ENCODE measurements around the gene SPINK4. TPM values are rescaled to one million over a fixed set of nuclear protein-coding genes. Genes with fewer than 3 reads are reported as not detected.

The SPINK4 gene
- total and polyA plus RNA-seq, 4 donors = 0.70 TPM; not detected in 3

DNA sequence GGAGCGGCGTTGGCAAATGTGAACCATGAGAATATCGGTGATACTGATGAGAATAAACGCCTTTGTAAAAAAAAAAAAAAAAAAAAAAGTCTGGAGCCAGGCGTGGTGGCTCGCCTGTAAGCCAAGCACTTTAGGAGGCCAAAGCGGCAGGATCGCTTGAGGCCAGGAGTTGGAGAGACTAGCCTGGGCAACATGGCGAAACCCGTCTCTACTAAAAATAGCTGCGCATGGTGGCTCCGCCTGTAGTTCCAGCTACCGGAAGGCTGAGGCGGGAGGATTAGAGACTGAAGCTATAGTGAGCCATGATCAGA is 49.9 kb downstream of the SPINK4 start:
- Histone ChIP-seq H3K9ac (ENCODE audit: low read depth in 1 of 2, low read length in 2 of 2) (peak overlapping the region; percentile 61 to 97), H3K36me3 (ENCODE audit: control insufficient read depth in 4 of 4, insufficient read depth in 3 of 4, low read depth in 1 of 4, low read length in 3 of 4) (peaks cover 0 to 7% (median 0%) of the 10 kb centered on the region in 4 donors), H3K27me3 (ENCODE audit: control insufficient read depth in 4 of 4, insufficient read depth in 4 of 4, low read length in 3 of 4) (no peaks in the 10 kb centered on the region), H3K4me1 (ENCODE audit: control insufficient read depth in 4 of 4, insufficient read depth in 4 of 4, low read length in 3 of 4) (peaks cover 17 to 48% (median 34%) of the 10 kb centered on the region in 4 donors), H3K9me3 (ENCODE audit: control insufficient read depth in 4 of 4, low read length in 3 of 4) (no peaks in the 10 kb centered on the region), H3K4me3 (ENCODE audit: low read depth in 1 of 3, low read length in 3 of 3) (peak overlapping the region; percentile 51 to 87 (median 55)), H3K27ac (ENCODE audit: low read depth in 1 of 2, low read length in 2 of 2) (peak overlapping the region; percentile 99 to 100)
- TF ChIP-seq GABPA (IDR thresholded peaks at IDR 0.05 in 1 of 2, conservative IDR thresholded peaks at IDR 0.05 in 1 of 2) (no peak), NR2F2 (IDR thresholded peaks at IDR 0.05) (no peak), TAF1 (conservative IDR thresholded peaks at IDR 0.05) (no peak), YY1 (IDR thresholded peaks at IDR 0.05) (no peak), RXRA (IDR thresholded peaks at IDR 0.05) (no peak), FOXA1 (IDR thresholded peaks at IDR 0.05) (no peak), HNF4G (IDR thresholded peaks at IDR 0.05) (no peak), FOXA2 (IDR thresholded peaks at IDR 0.05) (no peak), RAD21 (IDR thresholded peaks at IDR 0.05) (no peak), JUND (IDR thresholded peaks at IDR 0.05) (no peak), SP1 (IDR thresholded peaks at IDR 0.05) (no peak), EGR1 (IDR thresholded peaks at IDR 0.05; ENCODE audit: low read depth in 2 of 2) (no peak)
- TF ChIP-seq, protein P1, sequence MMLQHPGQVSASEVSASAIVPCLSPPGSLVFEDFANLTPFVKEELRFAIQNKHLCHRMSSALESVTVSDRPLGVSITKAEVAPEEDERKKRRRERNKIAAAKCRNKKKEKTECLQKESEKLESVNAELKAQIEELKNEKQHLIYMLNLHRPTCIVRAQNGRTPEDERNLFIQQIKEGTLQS (IDR thresholded peaks at IDR 0.05) = no peak
- TF ChIP-seq, protein P2, sequence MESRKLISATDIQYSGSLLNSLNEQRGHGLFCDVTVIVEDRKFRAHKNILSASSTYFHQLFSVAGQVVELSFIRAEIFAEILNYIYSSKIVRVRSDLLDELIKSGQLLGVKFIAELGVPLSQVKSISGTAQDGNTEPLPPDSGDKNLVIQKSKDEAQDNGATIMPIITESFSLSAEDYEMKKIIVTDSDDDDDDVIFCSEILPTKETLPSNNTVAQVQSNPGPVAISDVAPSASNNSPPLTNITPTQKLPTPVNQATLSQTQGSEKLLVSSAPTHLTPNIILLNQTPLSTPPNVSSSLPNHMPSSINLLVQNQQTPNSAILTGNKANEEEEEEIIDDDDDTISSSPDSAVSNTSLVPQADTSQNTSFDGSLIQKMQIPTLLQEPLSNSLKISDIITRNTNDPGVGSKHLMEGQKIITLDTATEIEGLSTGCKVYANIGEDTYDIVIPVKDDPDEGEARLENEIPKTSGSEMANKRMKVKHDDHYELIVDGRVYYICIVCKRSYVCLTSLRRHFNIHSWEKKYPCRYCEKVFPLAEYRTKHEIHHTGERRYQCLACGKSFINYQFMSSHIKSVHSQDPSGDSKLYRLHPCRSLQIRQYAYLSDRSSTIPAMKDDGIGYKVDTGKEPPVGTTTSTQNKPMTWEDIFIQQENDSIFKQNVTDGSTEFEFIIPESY (IDR thresholded peaks at IDR 0.05) = no peak
- TF ChIP-seq, protein P3, sequence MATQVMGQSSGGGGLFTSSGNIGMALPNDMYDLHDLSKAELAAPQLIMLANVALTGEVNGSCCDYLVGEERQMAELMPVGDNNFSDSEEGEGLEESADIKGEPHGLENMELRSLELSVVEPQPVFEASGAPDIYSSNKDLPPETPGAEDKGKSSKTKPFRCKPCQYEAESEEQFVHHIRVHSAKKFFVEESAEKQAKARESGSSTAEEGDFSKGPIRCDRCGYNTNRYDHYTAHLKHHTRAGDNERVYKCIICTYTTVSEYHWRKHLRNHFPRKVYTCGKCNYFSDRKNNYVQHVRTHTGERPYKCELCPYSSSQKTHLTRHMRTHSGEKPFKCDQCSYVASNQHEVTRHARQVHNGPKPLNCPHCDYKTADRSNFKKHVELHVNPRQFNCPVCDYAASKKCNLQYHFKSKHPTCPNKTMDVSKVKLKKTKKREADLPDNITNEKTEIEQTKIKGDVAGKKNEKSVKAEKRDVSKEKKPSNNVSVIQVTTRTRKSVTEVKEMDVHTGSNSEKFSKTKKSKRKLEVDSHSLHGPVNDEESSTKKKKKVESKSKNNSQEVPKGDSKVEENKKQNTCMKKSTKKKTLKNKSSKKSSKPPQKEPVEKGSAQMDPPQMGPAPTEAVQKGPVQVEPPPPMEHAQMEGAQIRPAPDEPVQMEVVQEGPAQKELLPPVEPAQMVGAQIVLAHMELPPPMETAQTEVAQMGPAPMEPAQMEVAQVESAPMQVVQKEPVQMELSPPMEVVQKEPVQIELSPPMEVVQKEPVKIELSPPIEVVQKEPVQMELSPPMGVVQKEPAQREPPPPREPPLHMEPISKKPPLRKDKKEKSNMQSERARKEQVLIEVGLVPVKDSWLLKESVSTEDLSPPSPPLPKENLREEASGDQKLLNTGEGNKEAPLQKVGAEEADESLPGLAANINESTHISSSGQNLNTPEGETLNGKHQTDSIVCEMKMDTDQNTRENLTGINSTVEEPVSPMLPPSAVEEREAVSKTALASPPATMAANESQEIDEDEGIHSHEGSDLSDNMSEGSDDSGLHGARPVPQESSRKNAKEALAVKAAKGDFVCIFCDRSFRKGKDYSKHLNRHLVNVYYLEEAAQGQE (IDR thresholded peaks at IDR 0.05) = no peak
- TF ChIP-seq, protein P4, sequence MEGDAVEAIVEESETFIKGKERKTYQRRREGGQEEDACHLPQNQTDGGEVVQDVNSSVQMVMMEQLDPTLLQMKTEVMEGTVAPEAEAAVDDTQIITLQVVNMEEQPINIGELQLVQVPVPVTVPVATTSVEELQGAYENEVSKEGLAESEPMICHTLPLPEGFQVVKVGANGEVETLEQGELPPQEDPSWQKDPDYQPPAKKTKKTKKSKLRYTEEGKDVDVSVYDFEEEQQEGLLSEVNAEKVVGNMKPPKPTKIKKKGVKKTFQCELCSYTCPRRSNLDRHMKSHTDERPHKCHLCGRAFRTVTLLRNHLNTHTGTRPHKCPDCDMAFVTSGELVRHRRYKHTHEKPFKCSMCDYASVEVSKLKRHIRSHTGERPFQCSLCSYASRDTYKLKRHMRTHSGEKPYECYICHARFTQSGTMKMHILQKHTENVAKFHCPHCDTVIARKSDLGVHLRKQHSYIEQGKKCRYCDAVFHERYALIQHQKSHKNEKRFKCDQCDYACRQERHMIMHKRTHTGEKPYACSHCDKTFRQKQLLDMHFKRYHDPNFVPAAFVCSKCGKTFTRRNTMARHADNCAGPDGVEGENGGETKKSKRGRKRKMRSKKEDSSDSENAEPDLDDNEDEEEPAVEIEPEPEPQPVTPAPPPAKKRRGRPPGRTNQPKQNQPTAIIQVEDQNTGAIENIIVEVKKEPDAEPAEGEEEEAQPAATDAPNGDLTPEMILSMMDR (IDR thresholded peaks at IDR 0.05; ENCODE audit: low read depth, low read length, missing input control) = no peak
- no peak for DNase-seq (ENCODE audit: low spot score)
- under 1% methylated on average over 14 of the region's 14 CpGs for WGBS
